ENCODE results near the gene HK1.

HK1 gene

GRCh38 chr10:69383558-69383957, 105.3 kb downstream of the HK1 start:
- Histone ChIP-seq H3K27ac (replicated peaks; ENCODE audit: low read length) (no peak overlapping the region), H3K14ac (ENCODE audit: low read length) (no peak overlapping the region), H3K23ac (ENCODE audit: low read depth, low read length, poor library complexity) (no peak overlapping the region), H3K4me2 (ENCODE audit: insufficient read depth, low read length, poor library complexity, severe bottlenecking) (no peak overlapping the region), H2AFZ (ENCODE audit: low read length) (no peak overlapping the region), H3K18ac (ENCODE audit: low read length) (no peak overlapping the region), H2AK5ac (ENCODE audit: low read depth, low read length) (no peak overlapping the region), H3K9ac (ENCODE audit: low read depth, low read length, poor library complexity) (no peak overlapping the region), H3K79me1 (ENCODE audit: low read depth, low read length) (no peaks in the 10 kb centered on the region), H3K4me3 (ENCODE audit: low read length in 2 of 2) (no peak overlapping the region), H4K91ac (ENCODE audit: low read depth, low read length, poor library complexity) (no peak overlapping the region), H3K36me3 (replicated peaks in 1 of 2; ENCODE audit: control insufficient read depth in 2 of 2, insufficient read depth in 2 of 2, low read length in 2 of 2) (peaks cover 22 to 74% of the 10 kb centered on the region in 2 donors), H2BK15ac (ENCODE audit: low read length) (no peak overlapping the region), H2BK12ac (ENCODE audit: low read length) (no peak overlapping the region), H3K4me1 (ENCODE audit: control insufficient read depth in 2 of 2, insufficient read depth in 1 of 2, low read depth in 1 of 2, low read length in 2 of 2) (peaks cover 0 to 2% of the 10 kb centered on the region in 2 donors), H2BK120ac (ENCODE audit: low read depth, low read length) (no peak overlapping the region), H3K27me3 (ENCODE audit: control insufficient read depth in 3 of 3, insufficient read depth in 3 of 3, low read depth in 1 of 3, low read length in 3 of 3) (no peaks in the 10 kb centered on the region), H2BK5ac (ENCODE audit: low read length) (no peak overlapping the region), H3K9me3 (replicated peaks in 1 of 2; ENCODE audit: control insufficient read depth in 2 of 2, insufficient read depth in 1 of 2, low read depth in 1 of 2, low read length in 2 of 2) (no peaks in the 10 kb centered on the region), H4K8ac (ENCODE audit: low read depth, low read length) (no peak overlapping the region), H3K4ac (ENCODE audit: low read length) (no peak overlapping the region)
- WGBS, 2 donors (ENCODE audit: extremely low coverage in 2 of 2, insufficient read length in 2 of 2, insufficient replicate concordance in 1 of 2): no CpG with 5 or more reads among the region's 3 CpGs
- DNase-seq (ENCODE audit: low spot score): no peak

DNA sequence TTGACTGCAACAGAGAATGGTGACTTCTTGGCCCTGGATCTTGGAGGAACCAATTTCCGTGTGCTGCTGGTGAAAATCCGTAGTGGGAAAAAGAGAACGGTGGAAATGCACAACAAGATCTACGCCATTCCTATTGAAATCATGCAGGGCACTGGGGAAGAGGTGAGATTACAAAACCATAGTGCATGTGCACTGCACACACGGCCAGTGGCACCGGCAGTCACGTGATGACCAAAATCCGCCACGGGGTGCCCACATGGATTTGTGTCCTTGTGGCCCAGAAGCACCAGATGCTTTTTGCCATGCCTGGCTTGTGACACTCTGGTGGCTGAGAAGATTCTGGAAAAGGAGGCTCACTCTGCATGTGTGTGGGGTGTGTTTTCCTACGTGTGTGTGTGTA, 106.0 kb downstream of the HK1 start:
- no peak overlapping the region for H2BK12ac ChIP-seq (ENCODE audit: low read length)
- H3K23ac ChIP-seq (ENCODE audit: low read depth, low read length, poor library complexity): no peak overlapping the region
- H3K4me1 ChIP-seq (ENCODE audit: control insufficient read depth in 2 of 2, insufficient read depth in 1 of 2, low read depth in 1 of 2, low read length in 2 of 2): peaks cover 0 to 2% of the 10 kb centered on the region in 2 donors
- peaks cover 23 to 78% of the 10 kb centered on the region in 2 donors for H3K36me3 ChIP-seq (replicated peaks in 1 of 2; ENCODE audit: control insufficient read depth in 2 of 2, insufficient read depth in 2 of 2, low read length in 2 of 2)
- no peak overlapping the region for H2BK5ac ChIP-seq (ENCODE audit: low read length)
- H4K91ac ChIP-seq (ENCODE audit: low read depth, low read length, poor library complexity): no peak overlapping the region
- no peaks in the 10 kb centered on the region for H3K9me3 ChIP-seq (replicated peaks in 1 of 2; ENCODE audit: control insufficient read depth in 2 of 2, insufficient read depth in 1 of 2, low read depth in 1 of 2, low read length in 2 of 2)
- peak overlapping the region; percentile 40 for H3K18ac ChIP-seq (ENCODE audit: low read length)
- no peaks in the 10 kb centered on the region for H3K27me3 ChIP-seq (ENCODE audit: control insufficient read depth in 3 of 3, insufficient read depth in 3 of 3, low read depth in 1 of 3, low read length in 3 of 3)
- H4K8ac ChIP-seq (ENCODE audit: low read depth, low read length): no peak overlapping the region
- no peak overlapping the region for H3K4ac ChIP-seq (ENCODE audit: low read length)
- H3K14ac ChIP-seq (ENCODE audit: low read length): no peak overlapping the region
- H3K4me3 ChIP-seq (ENCODE audit: low read length in 2 of 2): no peak overlapping the region
- no peak overlapping the region for H3K4me2 ChIP-seq (ENCODE audit: insufficient read depth, low read length, poor library complexity, severe bottlenecking)
- no peak for DNase-seq (ENCODE audit: low spot score)
- no peak overlapping the region for H3K9ac ChIP-seq (ENCODE audit: low read depth, low read length, poor library complexity)
- WGBS, 2 donors (ENCODE audit: extremely low coverage in 2 of 2, insufficient read length in 2 of 2, insufficient replicate concordance in 1 of 2): no CpG with 5 or more reads among the region's 10 CpGs
- H3K27ac ChIP-seq (replicated peaks; ENCODE audit: low read length): no peak overlapping the region
- H2AFZ ChIP-seq (ENCODE audit: low read length): no peak overlapping the region
- H2BK120ac ChIP-seq (ENCODE audit: low read depth, low read length): no peak overlapping the region
- H3K79me1 ChIP-seq (ENCODE audit: low read depth, low read length): no peaks in the 10 kb centered on the region
- H2BK15ac ChIP-seq (ENCODE audit: low read length): no peak overlapping the region
- no peak overlapping the region for H2AK5ac ChIP-seq (ENCODE audit: low read depth, low read length)

DNA sequence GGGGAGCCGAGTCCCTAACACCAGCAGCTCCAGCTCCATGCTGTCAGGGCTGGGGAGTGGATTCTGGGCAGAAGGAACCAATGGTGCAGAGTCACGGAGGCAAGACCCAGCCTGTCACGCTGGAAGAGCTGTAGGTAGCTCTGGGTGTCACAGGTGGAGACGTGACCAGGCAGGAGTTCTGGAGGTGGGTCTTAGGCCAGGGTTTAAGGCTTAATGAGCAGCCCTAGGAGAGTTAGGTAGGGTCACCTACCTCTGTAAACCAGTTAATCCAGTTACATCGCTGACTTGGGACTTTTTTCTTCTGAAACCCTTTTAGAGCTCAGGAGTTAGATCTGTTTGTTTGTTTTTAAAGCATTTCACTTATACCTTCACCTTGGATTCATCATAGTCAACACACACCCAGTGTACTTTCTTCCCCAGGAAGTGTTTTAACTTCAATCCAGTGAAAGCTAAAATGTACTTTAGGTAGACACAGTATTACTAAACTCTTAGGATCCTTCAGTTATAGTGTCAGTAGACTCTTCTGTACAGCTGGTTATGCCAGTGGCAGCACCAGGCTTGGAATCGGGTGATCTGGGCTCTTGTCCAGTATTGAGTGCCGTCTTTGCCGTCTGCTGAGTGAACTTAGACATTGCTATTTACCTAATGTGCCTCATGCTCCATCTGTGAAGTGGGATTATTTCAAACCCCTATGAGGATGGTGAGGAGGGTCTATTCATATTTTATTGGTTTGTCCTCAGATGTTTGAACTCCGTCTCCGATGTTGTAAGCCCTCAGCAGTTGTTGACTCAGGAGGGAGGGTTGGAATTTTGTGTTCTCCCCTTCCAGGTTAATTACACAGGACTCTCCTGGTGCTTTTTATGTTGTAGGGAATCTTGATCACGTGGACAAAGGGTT, 107.4 kb downstream of the HK1 start:
- Histone ChIP-seq H3K4ac (ENCODE audit: low read length) (no peak overlapping the region), H3K23ac (ENCODE audit: low read depth, low read length, poor library complexity) (no peak overlapping the region), H3K4me3 (ENCODE audit: low read length in 2 of 2) (no peak overlapping the region), H2BK5ac (ENCODE audit: low read length) (no peak overlapping the region), H4K8ac (ENCODE audit: low read depth, low read length) (no peak overlapping the region), H3K18ac (ENCODE audit: low read length) (no peak overlapping the region), H2BK15ac (ENCODE audit: low read length) (no peak overlapping the region), H3K79me1 (ENCODE audit: low read depth, low read length) (no peaks in the 10 kb centered on the region), H3K27ac (replicated peaks; ENCODE audit: low read length) (no peak overlapping the region), H2BK120ac (ENCODE audit: low read depth, low read length) (no peak overlapping the region), H3K4me2 (ENCODE audit: insufficient read depth, low read length, poor library complexity, severe bottlenecking) (no peak overlapping the region), H2AK5ac (ENCODE audit: low read depth, low read length) (no peak overlapping the region), H3K9ac (ENCODE audit: low read depth, low read length, poor library complexity) (no peak overlapping the region), H2AFZ (ENCODE audit: low read length) (no peak overlapping the region), H2BK12ac (ENCODE audit: low read length) (no peak overlapping the region), H3K9me3 (replicated peaks in 1 of 2; ENCODE audit: control insufficient read depth in 2 of 2, insufficient read depth in 1 of 2, low read depth in 1 of 2, low read length in 2 of 2) (no peaks in the 10 kb centered on the region), H3K4me1 (ENCODE audit: control insufficient read depth in 2 of 2, insufficient read depth in 1 of 2, low read depth in 1 of 2, low read length in 2 of 2) (peaks cover 5 to 13% of the 10 kb centered on the region in 2 donors), H4K91ac (ENCODE audit: low read depth, low read length, poor library complexity) (no peak overlapping the region), H3K36me3 (replicated peaks in 1 of 2; ENCODE audit: control insufficient read depth in 2 of 2, insufficient read depth in 2 of 2, low read length in 2 of 2) (peaks cover 22 to 69% of the 10 kb centered on the region in 2 donors), H3K14ac (ENCODE audit: low read length) (no peak overlapping the region), H3K27me3 (ENCODE audit: control insufficient read depth in 3 of 3, insufficient read depth in 3 of 3, low read depth in 1 of 3, low read length in 3 of 3) (no peaks in the 10 kb centered on the region)
- DNase-seq (ENCODE audit: low spot score): no peak
- no CpG with 5 or more reads among the region's 11 CpGs for WGBS, 2 donors (ENCODE audit: extremely low coverage in 2 of 2, insufficient read length in 2 of 2, insufficient replicate concordance in 1 of 2)

- Histone ChIP-seq H3K14ac (ENCODE audit: low read length) (no peak overlapping the region), H4K91ac (ENCODE audit: low read depth, low read length, poor library complexity) (no peak overlapping the region), H2BK15ac (ENCODE audit: low read length) (no peak overlapping the region), H3K9ac (ENCODE audit: low read depth, low read length, poor library complexity) (no peak overlapping the region), H3K4ac (ENCODE audit: low read length) (no peak overlapping the region), H2BK120ac (ENCODE audit: low read depth, low read length) (no peak overlapping the region), H2AK5ac (ENCODE audit: low read depth, low read length) (no peak overlapping the region), H3K27ac (replicated peaks; ENCODE audit: low read length) (no peak overlapping the region), H3K18ac (ENCODE audit: low read length) (no peak overlapping the region), H4K8ac (ENCODE audit: low read depth, low read length) (no peak overlapping the region), H3K4me2 (ENCODE audit: insufficient read depth, low read length, poor library complexity, severe bottlenecking) (no peak overlapping the region), H3K27me3 (ENCODE audit: control insufficient read depth in 3 of 3, insufficient read depth in 3 of 3, low read depth in 1 of 3, low read length in 3 of 3) (no peaks in the 10 kb centered on the region), H3K4me1 (ENCODE audit: control insufficient read depth in 2 of 2, insufficient read depth in 1 of 2, low read depth in 1 of 2, low read length in 2 of 2) (peaks cover 5 to 13% of the 10 kb centered on the region in 2 donors), H3K79me1 (ENCODE audit: low read depth, low read length) (no peaks in the 10 kb centered on the region), H3K36me3 (replicated peaks in 1 of 2; ENCODE audit: control insufficient read depth in 2 of 2, insufficient read depth in 2 of 2, low read length in 2 of 2) (peaks cover 20 to 62% of the 10 kb centered on the region in 2 donors), H3K9me3 (replicated peaks in 1 of 2; ENCODE audit: control insufficient read depth in 2 of 2, insufficient read depth in 1 of 2, low read depth in 1 of 2, low read length in 2 of 2) (no peaks in the 10 kb centered on the region), H2AFZ (ENCODE audit: low read length) (no peak overlapping the region), H3K4me3 (ENCODE audit: low read length in 2 of 2) (no peak overlapping the region), H2BK12ac (ENCODE audit: low read length) (no peak overlapping the region), H3K23ac (ENCODE audit: low read depth, low read length, poor library complexity) (no peak overlapping the region), H2BK5ac (ENCODE audit: low read length) (no peak overlapping the region)
- no CpG with 5 or more reads among the region's 3 CpGs for WGBS, 2 donors (ENCODE audit: extremely low coverage in 2 of 2, insufficient read length in 2 of 2, insufficient replicate concordance in 1 of 2)
- no peak for DNase-seq (ENCODE audit: low spot score)
These were observed 109.2 kb downstream of the HK1 start for GRCh38 chr10:69387500-69387899.

Data from neuronal stem cell (in vitro differentiated cells).